HCT116 (cell line): ENCODE measurements around the gene TRPM6. TPM values are rescaled to one million over a fixed set of nuclear protein-coding genes. Genes with fewer than 3 reads are reported as not detected.
"Not testable (repeated sequence)": the region's sequence is repeated elsewhere in the genome, so short reads cannot be mapped to it uniquely, and the experiment has no call there.

Experiments used
- ATAC-seq: fragments of 200-7000 bp; cut with Tn5 transposase; 2 replicates; pipeline ENCODE4 v1.9.1; 2020; ENCODE audit warnings: mild to moderate bottlenecking, moderate library complexity
- BruUV-seq: library from RNA; stranded (reverse); fragments of 400-500 nt; replicated peaks from 2 replicates; lab custom pipeline; 2021; lab: Mats Ljungman, UMichigan
- CTCF ChIA-PET: fragments of 300-600 bp; sonication (Branson Sonifier 250); formaldehyde crosslinking; loops from one replicate; lab custom pipeline; 2021; ENCODE audit warnings: antibody characterized with exemption; lab: Charles Lee
- POLR2A ChIA-PET: fragments of 300-600, 350-600 bp; sonication (Branson Sonifier 250); formaldehyde crosslinking; loops from one replicate; lab custom pipeline; 2021; ENCODE audit warnings: antibody characterized with exemption; lab: Charles Lee
- RAD21 ChIA-PET, 2 experiments: fragments of 300-600 bp; sonication (Branson Sonifier 250); formaldehyde crosslinking; loops; one replicate each; lab custom pipeline; 2023; ENCODE audit warnings: low total read pairs in 2 of 2; ENCODE audit not compliant: uncharacterized antibody in 2 of 2, unreplicated experiment in 2 of 2, low non-redundant PET in 1 of 2; lab: Charles Lee
- DNase-seq: peaks from one replicate; pipeline ENCODE4 v3.0.0-alpha.2; 2010; ENCODE audit warnings: low read depth, low spot score
- H2AFZ ChIP-seq: fragments of 200-600 bp; shearing (Covaris generic), sonication (generic); 2 replicates; pipeline ENCODE4 v1.6.1; 2017; ENCODE audit warnings: low read depth, mixed run types, mixed read lengths, antibody characterized with exemption, low read length; ENCODE audit not compliant: poor library complexity, severe bottlenecking
- H3K27ac ChIP-seq: 2 replicates; pipeline ENCODE4 v1.5.1; 2012; ENCODE audit warnings: low read depth, low read length
- H3K27me3 ChIP-seq: fragments of 200-600 bp; sonication (generic); 2 replicates; pipeline ENCODE4 v1.6.1; 2016; ENCODE audit warnings: mixed run types, low read length, mixed read lengths; ENCODE audit not compliant: insufficient read depth
- H3K36me3 ChIP-seq, 2 experiments: fragments of 200-500 bp in 1 of 2; fragments of 200-600 bp in 1 of 2; sonication (Bioruptor generic) in 1 of 2; sonication (generic) in 1 of 2; 2 replicates each; pipeline versions ENCODE4 v1.5.1 to v1.6.1; 2014 to 2016; ENCODE audit warnings: low read length in 2 of 2, inconsistent platforms in 1 of 2, mixed read lengths in 1 of 2, mixed run types in 1 of 2; ENCODE audit not compliant: insufficient read depth in 2 of 2, control insufficient read depth in 1 of 2
- H3K4me1 ChIP-seq, 2 experiments: fragments of 200-600 bp in 1 of 2; sonication (generic) in 1 of 2; 2 replicates each; pipeline versions ENCODE4 v1.5.1 to v1.6.1; 2012 to 2017; ENCODE audit warnings: low read length in 2 of 2, inconsistent platforms in 1 of 2, mild to moderate bottlenecking in 1 of 2, mixed read lengths in 1 of 2, mixed run types in 1 of 2, moderate library complexity in 1 of 2; ENCODE audit not compliant: insufficient read depth in 2 of 2, control insufficient read depth in 1 of 2
- H3K4me2 ChIP-seq: fragments of 200-600 bp; sonication (generic); 2 replicates; pipeline ENCODE4 v1.6.1; 2017; ENCODE audit warnings: mixed run types, low read length, mixed read lengths
- H3K4me3 ChIP-seq, 2 experiments: fragments of 200-600 bp in 1 of 2; sonication (generic) in 1 of 2; replicated peaks in 1 of 2; 2 replicates each; pipeline ENCODE4 v1.5.1; 2011 to 2016; ENCODE audit warnings: low read length in 2 of 2, control low read depth in 1 of 2, low read depth in 1 of 2, mild to moderate bottlenecking in 1 of 2, mixed read lengths in 1 of 2, mixed run types in 1 of 2
- H3K79me2 ChIP-seq: fragments of 200-600 bp; sonication (generic); 2 replicates; pipeline ENCODE4 v1.6.1; 2017; ENCODE audit warnings: mild to moderate bottlenecking, mixed run types, low read length, moderate library complexity, mixed read lengths; ENCODE audit not compliant: insufficient read depth
- H3K9ac ChIP-seq: fragments of 200-600 bp; sonication (generic); 2 replicates; pipeline ENCODE4 v1.6.1; 2016; ENCODE audit warnings: low read length, mixed read lengths
- H3K9me2 ChIP-seq: fragments of 200-600 bp; sonication (generic), shearing (Covaris generic); 2 replicates; pipeline ENCODE4 v1.6.1; 2017; ENCODE audit warnings: mixed run types, mild to moderate bottlenecking, moderate library complexity; ENCODE audit not compliant: insufficient read depth
- H3K9me3 ChIP-seq, 2 experiments: fragments of 200-500 bp in 1 of 2; fragments of 200-600 bp in 1 of 2; sonication (Bioruptor generic) in 1 of 2; sonication (generic) in 1 of 2; 2 replicates each; pipeline ENCODE4 v1.6.1; 2014 to 2017; ENCODE audit warnings: low read length in 2 of 2, mixed read lengths in 2 of 2, inconsistent platforms in 1 of 2, low read depth in 1 of 2, mild to moderate bottlenecking in 1 of 2, mixed run types in 1 of 2, moderate library complexity in 1 of 2; ENCODE audit not compliant: control insufficient read depth in 1 of 2, insufficient read depth in 1 of 2
- H4K20me1 ChIP-seq: fragments of 200-600 bp; sonication (generic), shearing (Covaris generic); 2 replicates; pipeline ENCODE4 v1.6.1; 2017; ENCODE audit warnings: mixed run types, mild to moderate bottlenecking, moderate library complexity; ENCODE audit not compliant: insufficient read depth
- ELF1 ChIP-seq: IDR thresholded peaks from 2 replicates; pipeline ENCODE4 v1.6.1; 2012; ENCODE audit warnings: low read depth, borderline replicate concordance
- FOSL1 ChIP-seq: IDR thresholded peaks from 2 replicates; pipeline ENCODE4 v1.6.1; 2012; ENCODE audit warnings: low read depth
- RAD21 ChIP-seq: IDR thresholded peaks from 2 replicates; pipeline ENCODE4 v1.6.1; 2012; ENCODE audit warnings: low read depth, mild to moderate bottlenecking
- SP1 ChIP-seq: IDR thresholded peaks from 2 replicates; pipeline ENCODE4 v1.6.1; 2012; ENCODE audit warnings: low read depth
- SRF ChIP-seq: IDR thresholded peaks from 2 replicates; pipeline ENCODE4 v1.6.1; 2012; ENCODE audit warnings: low read depth
- TCF7L2 ChIP-seq: IDR thresholded peaks from 2 replicates; pipeline ENCODE4 v1.7.0; 2011; ENCODE audit warnings: borderline replicate concordance, inconsistent platforms; ENCODE audit not compliant: insufficient read depth, insufficient read length; ENCODE audit errors: extremely low read depth
- YY1 ChIP-seq: IDR thresholded peaks from 2 replicates; pipeline ENCODE4 v1.6.1; 2011; ENCODE audit warnings: low read length, low read depth, moderate library complexity, mild to moderate bottlenecking; ENCODE audit not compliant: insufficient replicate concordance; ENCODE audit errors: extremely low read depth
- intact Hi-C: fragments of 100-400 bp; cut with micrococcal nuclease; formaldehyde crosslinking; loops from 2 replicates; pipeline ENCODE4 v1.10.0; 2022
- total RNA-seq: library from RNA; stranded (reverse); gene quantifications from one replicate; pipeline ENCODE4 v1.2.1, GENCODE V29; 2021; ENCODE audit not compliant: unreplicated experiment

TRPM6 gene
- total RNA-seq, 1 experiment from 2014 or later = 0.44 TPM

DNA sequence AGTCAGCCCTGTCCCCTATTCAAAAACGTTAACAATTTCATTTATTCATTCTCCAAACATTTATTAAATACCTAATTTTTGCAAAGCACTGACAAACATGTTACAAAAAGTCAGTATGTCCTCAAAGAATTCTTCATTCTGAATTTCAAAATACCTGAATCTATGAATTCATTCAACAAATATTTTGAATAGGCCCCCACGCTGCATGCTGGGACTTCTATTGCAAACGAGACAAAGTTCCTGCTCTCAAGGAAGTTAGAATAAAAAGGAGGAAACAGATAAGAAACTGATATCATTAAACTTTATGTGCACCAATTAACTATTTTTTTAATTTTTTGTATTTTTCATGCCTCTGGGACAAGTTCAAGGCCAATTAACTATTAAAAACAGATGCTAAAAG, 26.6 kb downstream of the TRPM6 start:
- ChIA-PET POLR2A (no interaction called here), CTCF (interaction anchor here (0.5 kb wide), 1 partner anchor 31 kb away, joined by 3 read pairs; no protein-coding TSS in a partner anchor), RAD21 (no interaction called here)
- no peak for DNase-seq
- no peaks in the 10 kb centered on the region for H4K20me1 ChIP-seq
- H3K4me3 ChIP-seq = no peak overlapping the region
- no peaks in the 10 kb centered on the region for H3K79me2 ChIP-seq
- H3K9me2 ChIP-seq = no peaks in the 10 kb centered on the region
- H3K4me1 ChIP-seq = peaks cover 0 to 5% of the 10 kb centered on the region in 2 experiments; a peak in 1 of 4 replicates
- no peaks in the 10 kb centered on the region for H3K36me3 ChIP-seq
- intact Hi-C loops = no loop called here
- no peak for ATAC-seq
- H3K27ac ChIP-seq = no peak overlapping the region
- H3K4me2 ChIP-seq = no peak overlapping the region
- H3K9me3 ChIP-seq = no peaks in the 10 kb centered on the region
- no peak overlapping the region for H2AFZ ChIP-seq
- BruUV-seq = no TSS peak
- no peak overlapping the region for H3K9ac ChIP-seq
- TF ChIP-seq RAD21 (no peak), SP1 (no peak), ELF1 (no peak), FOSL1 (no peak), SRF (no peak), TCF7L2 (no peak), YY1 (no peak)
- no peaks in the 10 kb centered on the region for H3K27me3 ChIP-seq

DNA sequence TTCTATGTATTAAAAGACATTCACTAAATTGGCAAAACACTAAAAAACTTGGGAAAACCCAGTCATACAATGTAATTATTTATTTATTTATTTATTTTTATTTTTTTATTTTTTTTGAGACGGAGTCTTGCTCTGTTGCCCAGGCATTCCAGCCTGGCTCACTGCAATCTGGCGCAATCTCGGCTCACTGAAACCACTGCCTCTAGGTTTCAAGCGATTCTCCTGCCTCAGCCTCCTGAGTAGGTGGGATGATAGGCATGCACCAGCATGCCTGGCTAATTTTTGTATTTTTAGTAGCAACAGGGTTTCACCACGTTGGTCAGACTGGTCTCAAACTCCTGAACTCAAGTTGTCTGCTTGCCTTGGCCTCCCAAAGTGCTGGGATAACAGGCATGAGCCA, 27.5 kb downstream of the TRPM6 start:
- H3K9me2 ChIP-seq, BruUV-seq, H3K79me2 ChIP-seq, H3K9ac ChIP-seq, H3K4me3 ChIP-seq, POLR2A ChIA-PET, H2AFZ ChIP-seq, H3K4me1 ChIP-seq, DNase-seq, RAD21 ChIA-PET, H3K27ac ChIP-seq, intact Hi-C loops, H3K9me3 ChIP-seq, ATAC-seq, CTCF ChIA-PET, H4K20me1 ChIP-seq, H3K36me3 ChIP-seq, H3K27me3 ChIP-seq, H3K4me2 ChIP-seq: not testable (repeated sequence)
